Measurements from ENCODE around the gene NFKBIZ.
A peak's percentile ranks its signal among the peaks of the same experiment; 100 is the strongest.
"Not testable (repeated sequence)": the region's sequence is repeated elsewhere in the genome, so short reads cannot be mapped to it uniquely, and the experiment has no call there.

NFKBIZ gene

DNA sequence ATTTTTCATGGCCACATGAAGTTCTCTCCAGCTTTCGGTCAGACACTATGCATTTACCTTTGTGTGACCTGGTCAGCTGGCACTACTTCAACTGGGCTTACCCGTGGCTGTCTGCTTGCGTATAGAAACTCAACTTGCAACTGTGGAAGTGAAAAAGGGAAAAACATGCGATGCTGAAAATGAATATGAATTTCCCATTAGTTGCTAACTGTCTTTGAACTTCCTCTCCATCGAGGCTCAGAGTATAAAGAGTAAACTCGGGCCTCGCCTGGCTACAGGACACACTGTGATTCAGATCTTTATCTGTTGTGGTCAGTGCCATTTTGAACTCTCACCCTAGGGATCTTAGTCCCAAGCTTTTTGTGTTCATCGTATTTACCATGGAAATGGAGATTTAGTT lies 26.8 kb downstream of the NFKBIZ start:
- no peak for DNase-seq

DNA sequence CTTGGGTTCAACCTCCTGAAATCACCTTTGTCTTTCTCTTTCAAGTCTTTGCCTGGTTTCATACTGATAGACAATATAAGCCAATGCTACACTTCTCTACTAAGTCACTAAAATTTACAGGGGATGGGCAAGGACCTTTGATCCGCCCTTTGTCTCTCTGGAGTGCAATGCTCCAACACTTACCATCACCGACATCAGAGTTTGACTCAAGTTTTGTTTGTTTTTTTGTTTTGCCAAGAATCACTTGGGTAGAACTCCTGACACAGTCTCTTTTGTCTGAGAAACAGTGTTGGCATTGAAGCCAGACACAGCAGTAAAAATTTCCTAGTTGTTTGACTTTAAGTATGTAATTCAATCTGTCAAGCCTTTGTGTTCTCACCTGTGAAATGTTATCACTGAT lies 29.3 kb downstream of the NFKBIZ start:
- no peak for DNase-seq

DNA sequence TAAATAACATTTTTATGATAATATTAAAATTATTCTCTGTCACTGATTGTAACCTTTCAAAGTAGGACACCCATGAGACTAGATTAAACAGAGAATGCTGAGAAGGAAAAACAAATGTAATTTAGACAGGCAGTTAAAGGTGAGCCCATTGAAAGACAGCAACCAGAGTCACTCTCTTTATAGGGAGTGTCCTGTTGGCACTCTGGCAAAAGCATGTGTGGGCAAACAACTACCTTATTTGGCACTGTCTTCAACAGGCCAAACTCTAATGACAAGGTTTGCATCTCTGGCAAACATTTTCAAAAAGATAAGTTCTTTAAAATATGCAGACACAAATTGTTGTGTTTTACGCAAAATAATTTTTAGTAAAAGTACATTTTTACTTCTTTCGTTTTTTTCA lies 29.8 kb downstream of the NFKBIZ start:
- DNase-seq = no peak

DNA sequence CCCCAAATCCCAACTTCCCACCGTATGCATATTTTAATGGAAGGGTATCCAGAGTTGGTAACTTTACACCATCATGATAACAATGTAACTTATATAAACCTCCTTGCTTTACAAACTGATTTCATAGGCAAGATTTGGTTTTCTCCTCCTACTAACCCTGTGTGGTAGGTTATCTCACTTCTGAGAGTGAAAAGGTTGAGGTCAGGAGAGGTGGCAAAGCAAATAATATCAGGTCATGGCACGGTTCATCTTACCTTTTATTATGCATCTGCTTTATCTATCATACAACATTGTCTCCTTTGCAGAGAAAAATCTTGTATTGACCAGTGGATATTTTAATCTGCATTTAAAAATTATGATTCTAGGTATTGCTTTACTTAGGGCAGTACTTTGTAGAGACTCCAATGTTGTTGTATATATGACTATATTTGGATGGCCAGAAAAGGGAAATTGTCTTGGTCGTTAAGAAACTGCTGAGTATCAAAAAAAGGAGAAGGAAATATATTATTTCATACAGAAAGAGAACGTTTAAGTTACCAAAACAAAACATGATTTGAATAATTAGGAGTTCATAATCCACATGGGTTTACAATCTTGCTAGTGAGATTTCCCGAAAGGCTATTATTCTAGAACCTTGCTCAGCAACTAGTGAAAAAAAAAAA lies 30.4 kb downstream of the NFKBIZ start:
- DNase-seq = no peak

DNA sequence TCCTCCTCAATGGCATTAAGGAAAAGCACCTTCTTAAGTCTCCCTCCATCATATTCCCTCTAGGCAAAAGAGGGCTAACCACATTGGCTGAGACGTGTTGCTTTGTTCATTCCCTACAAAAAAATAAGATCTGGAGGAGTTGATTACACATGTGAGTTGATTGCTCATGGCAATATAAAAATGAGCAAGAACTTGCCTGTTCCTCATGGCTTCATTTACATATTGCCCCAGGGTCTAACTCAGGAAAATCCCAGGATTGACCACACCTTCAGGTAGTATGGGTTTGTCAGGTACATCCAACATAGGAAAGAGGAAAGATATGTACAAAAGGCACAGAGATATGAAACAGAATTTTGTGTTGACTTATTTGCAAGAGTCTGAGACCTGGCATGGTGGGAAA lies 35.5 kb downstream of the NFKBIZ start:
- DNase-seq = no peak

DNA sequence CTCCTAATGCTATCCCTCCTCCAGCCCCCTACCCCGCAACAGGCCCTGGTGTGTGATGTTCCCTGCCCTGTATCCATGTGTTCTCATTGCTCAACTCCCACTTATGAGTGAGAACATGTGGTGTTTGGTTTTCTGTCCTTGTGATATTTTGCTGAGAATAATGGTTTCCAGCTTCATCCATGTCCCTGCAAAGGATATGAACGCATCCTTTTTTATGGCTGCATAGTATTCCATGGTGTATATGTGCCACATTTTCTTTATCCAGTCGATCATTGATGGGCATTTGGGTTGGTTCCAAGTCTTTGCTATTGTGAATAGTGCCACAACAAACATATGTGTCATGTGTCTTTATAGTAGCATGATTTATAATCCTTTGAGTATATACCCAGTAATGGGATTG lies 36.3 kb downstream of the NFKBIZ start:
- not testable (repeated sequence) for DNase-seq

DNA sequence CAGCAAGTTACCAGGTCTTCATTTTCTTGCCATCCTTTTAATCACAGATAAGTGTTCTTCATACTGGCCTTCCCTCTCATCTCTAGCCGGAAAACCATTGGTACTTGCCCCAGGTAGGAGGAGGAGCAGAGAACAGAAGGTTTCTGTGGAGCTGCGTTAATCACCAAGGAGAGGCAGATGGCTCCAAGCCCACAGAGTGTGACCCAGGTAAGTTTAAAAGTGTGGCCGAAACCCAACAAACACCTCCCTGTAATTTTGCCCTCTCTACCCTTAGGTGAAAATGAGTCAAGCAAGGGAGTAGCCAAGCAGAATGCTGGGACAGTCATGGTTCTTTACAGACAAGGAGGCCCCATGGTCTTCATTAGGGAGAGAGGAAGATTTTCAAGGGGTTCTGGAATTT lies 37.3 kb downstream of the NFKBIZ start:
- no peak for DNase-seq

DNA sequence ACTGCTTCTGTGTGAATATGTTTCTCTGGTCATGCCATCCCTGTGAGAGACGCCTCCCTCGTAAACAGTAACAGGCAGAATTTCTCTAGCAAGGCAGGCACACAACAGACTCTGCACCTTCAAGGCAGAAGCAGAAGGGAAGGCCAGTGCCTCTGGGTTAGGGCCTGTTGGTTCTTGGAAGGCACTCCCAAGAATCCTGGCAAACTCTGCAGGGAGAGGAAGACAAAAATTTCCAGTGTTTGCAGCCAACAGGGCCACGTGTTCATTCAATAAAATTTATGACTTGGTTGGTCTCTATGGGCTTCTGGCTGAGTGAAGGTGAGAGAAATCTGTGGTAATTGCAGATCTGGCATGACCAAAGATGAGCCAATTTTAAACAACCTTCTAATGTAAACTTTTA lies 39.3 kb downstream of the NFKBIZ start:
- no peak for DNase-seq

DNA sequence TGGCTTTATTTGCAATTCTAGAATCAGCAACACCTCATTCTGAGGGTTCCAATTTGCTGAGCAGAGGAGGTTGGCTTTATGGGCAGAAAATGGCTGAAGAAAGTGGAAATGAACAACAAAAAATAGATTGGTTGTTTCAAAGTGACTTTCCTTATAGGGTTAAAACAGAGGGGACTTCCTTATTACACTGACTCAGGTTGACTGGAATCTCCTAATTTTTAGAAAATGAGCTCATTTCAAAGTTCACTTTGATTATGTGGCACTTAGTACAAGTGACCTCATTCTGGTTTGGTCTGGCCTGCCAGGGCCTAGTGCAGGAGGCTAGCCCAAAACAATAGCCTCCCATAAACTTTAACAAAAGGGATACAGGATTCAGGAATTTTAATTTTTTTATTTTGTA lies 41.4 kb downstream of the NFKBIZ start:
- no peak for DNase-seq

DNA sequence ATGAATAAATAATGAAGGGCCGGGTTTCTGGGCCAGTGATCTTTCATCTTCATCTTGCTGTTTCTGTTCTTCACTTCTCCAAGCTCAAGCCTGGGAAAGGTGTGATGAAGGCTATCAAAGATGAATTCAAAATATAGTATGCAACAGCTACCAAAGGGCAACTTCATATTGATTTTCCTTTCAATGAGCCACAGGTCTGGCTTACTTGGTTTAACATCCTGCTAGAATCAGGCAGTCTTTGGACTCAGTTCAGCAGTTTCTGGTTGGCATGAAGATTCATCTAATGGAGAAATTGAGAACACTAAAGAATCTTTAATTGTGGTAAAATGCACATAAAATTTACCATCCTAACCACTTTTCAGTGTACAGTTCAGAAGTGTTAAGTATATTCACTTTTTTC lies 43.3 kb downstream of the NFKBIZ start:
- no peak for DNase-seq

DNA sequence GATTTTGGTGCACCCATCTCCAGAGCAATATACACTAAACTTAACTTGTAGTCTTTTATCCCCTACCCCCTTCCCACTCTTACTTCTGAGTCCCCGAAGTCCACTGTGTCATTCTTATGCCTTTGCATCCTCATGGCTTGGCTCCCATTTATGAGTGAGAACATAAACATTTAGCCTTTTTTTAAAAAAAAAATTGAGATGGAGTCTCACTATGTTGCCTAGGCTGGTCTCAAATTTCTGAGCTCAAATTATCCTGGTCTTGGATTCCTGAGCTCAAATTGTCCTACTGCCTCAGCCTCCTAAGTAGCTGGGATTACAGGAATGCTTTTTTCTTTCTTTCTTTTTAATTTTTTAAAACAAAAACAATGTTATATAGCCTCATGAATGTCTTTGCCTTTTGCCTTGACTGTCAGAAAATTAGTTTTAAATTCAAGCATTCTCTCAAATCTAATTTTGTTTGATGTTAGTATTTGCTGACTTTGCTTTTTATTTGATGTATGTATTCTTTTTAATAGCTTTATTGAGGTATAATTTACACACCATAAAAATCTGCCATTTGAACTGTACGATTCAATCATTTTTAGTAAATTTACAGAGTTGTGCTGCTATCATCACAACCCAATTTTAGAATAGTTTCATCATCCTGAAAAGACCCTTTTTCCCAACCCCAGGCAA lies 46.9 kb downstream of the NFKBIZ start:
- DNase-seq = no peak

DNA sequence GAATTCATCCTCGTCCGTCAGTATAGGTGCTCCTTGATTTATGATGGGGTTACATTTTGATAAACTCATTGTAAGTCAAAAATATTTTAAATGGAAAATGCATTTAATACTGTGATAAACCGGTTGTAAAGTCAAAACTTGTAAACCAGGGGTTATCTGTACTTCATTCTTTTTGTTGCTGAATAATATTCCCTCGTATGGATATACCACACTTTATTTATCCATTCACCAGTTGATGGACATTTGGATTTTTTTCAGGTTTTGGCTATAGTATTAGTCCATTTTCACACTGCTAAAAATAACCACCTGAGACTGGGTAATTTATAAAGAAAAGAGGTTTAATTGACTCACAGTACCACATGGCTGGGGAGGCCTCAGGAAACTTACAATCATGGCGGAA lies 47.7 kb downstream of the NFKBIZ start:
- DNase-seq = no peak

DNA sequence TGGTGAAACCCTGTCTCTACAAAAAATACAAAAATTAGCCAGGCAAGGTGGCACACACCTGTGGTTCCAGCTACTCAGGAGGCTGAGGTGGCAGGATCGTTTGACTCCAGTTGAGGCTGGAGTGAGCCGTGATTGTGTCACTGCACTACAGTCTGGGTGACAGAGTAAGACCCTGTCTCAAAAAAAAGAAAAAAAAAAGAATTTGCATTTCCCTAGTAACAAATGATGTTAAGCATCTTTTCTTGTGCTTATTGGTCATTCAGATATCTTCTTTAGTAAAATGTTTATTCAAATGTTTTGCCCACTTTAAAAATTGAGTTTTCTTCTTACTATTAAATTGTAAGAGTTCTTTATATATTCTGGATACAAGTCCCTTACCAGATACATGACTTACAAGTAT lies 48.7 kb downstream of the NFKBIZ start:
- DNase-seq = no peak

DNA sequence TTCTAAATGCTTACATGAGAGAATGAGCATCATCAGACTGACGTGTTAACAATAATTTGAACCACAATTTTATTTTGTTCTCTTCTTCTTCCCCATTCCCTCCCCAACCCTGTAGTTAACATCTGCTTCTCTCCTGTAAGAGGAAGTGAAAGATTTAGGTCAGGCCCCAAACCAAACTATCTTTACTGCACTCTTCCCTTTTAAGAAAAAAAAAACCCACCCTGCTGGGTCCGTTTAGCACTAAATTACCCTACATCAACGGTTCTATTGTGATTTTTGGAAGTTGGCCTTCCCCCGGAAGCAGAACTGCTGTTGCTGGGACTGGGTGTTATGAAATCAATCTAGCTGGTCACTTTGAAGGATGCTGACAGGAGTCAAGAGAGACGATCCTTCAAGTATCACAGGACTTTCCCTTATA lies 49.4 kb downstream of the NFKBIZ start:
- no peak for DNase-seq

DNA sequence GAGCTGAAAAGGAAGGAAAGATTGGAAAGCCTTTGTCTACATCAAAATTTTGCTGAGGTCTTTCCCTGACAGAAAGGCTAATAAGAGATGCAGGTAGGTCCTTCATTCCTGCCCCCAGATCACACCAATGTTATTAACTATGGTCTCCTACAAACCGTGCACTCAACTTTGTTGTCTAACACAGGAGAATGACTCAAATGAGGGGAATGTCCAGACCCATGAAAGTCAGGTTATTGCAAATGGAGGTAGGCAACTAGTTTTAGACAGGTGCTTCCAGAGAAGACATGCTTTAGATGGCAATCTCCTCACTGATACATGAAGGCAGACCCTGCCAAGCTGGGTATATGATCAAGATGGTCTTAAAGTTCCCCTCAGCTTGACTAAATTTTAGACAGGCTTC lies 51.0 kb downstream of the NFKBIZ start:
- DNase-seq = no peak

DNA sequence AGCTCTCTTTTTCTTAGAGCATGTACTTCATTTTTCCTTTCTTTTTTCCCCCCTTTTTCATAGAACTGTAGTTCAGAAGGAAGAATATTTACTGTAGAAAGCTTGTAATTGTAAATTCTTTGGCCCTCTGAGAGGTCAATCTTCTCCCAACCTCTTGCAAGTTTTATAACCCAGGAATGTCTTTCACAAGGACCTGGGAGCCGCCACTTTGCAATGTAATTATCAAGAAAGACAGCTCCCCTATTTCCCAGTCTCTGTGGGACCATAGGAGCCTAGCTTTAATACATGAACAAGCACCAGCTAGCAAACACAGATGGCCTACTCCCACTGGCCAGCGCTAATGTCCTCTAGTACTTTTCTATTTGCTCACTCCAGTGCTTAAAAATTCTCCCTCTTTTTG lies 51.4 kb downstream of the NFKBIZ start:
- DNase-seq = no peak

DNA sequence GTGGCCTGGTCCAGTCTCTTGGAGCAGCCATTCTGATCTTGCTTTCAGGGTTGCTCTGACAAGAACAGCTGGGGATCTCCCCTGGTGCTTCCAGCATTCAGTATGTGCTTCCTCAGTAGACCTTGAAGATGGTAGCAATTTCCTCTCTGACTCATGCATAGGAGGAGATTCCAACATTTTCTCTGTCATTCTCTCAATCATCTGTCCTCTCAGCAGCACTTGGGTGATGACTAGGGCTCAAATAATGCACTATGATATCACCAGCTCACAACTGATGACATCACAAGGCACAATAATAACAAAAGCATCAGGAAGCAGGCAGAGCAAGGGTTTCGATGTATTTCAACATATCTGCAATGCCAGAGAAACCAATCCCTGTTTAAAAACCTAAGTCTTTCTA lies 52.7 kb downstream of the NFKBIZ start:
- peak; percentile 61 for DNase-seq

DNA sequence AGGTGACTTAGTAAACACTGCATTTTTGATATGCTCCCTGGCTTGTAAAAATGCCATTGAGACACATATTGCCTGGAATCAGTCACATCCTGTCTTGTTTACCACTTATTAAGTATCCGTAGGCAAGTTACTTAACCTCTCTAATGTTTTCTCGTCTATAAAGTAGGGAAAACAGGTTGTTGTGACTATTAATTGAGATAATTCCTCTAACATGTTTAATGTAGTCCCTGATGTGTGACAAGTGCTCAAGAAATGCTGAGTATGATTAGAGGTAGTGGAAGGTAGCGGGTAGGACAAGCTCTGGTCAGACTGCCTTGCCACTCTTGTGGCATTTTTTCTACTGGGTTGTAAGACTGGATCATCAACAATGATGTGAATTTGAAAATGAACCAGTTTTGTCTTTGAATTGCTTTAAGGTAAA lies 54.1 kb downstream of the NFKBIZ start:
- DNase-seq = no peak

DNA sequence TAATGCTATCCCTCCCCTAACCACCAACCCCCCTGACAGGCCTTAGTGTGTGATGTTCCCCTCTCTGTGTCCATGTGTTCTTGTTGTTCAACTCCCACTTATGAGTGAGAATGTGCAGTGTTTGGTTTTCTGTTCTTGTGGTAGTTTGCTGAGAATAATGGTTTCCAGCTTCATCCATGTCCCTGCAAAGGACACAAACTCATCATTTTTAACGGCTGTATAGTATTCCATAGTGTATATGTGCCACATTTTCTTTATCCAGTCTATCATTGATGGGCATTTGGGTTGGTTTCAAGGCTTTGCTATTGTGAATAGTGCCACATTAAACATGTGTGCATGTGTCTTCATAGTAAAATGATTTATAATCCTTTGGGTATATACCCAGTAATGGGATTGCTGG lies 56.3 kb downstream of the NFKBIZ start:
- not testable (repeated sequence) for DNase-seq
